ENCODE data around the gene GMFB.

Gene GMFB

GRCh38 chr14:54490445-54491175 lies 1.8 kb upstream of the GMFB start:
- DNase-seq (ENCODE audit: low read depth, low spot score): no peak

- no peak for DNase-seq (ENCODE audit: low read depth, low spot score)
These were observed 1.1 kb upstream of the GMFB start for GRCh38 chr14:54489731-54490444.

DNA sequence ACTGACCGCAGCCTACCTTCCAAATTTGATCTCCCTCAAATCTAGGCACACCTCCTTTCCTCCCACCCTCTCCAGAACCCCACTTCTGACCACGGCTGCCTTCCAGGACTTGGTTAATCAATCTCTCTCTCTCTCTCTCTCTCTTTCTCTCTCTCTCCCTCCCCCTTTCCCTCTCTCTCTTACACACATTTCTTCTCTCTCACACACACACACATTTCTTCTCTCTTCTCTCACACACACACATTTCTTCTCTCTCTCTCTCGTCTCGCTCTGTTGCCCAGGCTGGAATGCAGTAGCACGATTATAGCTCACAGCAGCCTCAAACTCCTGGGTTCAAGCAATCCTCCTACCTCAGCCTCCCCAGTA lies 521 bp upstream of the GMFB start:
- no peak for DNase-seq (ENCODE audit: low read depth, low spot score)

- DNase-seq (ENCODE audit: low read depth, low spot score): no peak
These were observed 498 bp downstream of the GMFB start for GRCh38 chr14:54488318-54488645.

DNA sequence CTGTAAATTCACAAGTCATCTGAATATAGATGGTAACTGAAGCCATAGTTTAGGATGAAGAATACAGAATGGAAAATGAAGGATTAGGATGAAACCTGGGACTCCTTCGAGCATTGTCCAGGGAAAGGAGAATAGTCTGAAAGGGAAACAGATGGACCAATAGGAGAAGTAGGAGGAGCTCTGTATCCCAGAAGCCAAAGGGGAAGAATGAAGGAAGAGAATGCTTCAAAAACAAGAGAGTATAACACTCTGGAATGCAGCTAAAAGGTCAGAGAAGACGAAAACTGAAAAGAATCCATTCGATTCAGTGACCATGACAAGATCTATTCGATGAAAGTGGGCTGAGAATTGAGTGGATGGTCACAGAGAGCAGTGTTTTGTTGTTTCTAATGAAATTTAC lies 1.0 kb downstream of the GMFB start:
- no peak for DNase-seq (ENCODE audit: low read depth, low spot score)

DNA sequence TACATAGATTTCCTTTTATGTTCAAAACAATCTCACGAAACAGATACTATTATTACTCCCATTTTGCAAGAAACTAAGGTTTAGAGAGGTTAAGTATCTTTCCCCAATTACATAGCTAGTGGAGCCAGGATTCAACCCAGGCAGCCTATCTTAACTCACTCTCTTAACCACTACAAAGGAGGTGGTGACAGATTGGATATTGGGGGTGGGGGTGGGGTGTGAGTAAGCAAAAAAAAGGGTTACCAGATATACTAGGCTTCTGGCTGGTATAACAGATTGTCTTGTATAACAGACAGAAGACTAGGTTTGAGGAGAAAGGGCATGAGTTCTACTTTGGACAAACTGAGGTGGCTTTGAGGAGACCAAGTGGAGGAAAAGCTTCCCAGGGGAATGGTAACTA lies 2.1 kb downstream of the GMFB start:
- DNase-seq (ENCODE audit: low read depth, low spot score): no peak

DNA sequence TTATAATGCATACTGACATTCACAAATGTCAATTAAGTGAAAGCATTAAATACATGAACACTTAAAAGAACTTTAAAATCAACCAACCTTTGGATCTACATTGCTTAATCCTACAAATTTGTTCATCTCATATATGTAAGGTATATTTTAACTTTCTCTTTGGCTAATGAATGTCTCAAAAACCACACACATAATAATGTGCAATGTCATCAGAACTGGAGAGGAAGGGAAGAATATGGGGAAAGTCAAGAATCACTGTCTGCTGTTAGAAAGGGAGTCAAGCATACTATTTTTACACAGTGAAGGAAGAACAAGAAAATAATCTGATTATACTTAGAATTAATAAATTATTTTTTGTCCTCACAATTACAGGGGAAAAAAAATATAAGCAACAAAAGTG lies 4.9 kb downstream of the GMFB start:
- DNase-seq (ENCODE audit: low read depth, low spot score): no peak

DNA sequence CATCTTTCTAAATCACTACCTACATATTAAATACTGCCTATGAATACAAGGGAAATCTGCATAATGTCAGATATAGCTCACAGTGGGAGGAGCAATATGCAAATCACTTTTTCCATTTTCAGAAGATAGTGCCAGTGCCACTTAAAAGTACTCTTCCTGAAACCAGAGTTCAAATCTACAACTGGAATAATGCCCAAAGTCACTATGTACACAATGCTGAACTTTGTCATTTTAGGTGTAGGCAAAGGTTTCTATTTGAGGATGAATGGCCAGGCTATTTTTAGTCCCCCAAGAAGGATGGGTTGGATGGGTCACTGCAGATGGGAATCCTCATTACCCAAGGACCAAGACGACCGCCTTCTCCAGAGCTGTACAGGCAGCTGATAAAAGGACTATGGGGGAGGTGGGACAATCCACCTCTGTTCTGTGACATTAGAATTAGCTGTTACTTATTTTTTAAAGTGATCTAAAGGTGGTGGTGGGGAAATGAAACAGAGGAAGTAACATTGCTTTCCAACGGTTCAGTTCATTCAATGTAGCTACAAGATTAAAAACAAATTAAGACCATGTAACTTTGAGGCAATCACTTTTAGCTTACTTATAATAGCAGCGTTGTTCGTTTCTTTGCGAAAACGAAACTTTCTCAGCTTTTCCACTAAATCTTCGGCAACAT lies 5.6 kb downstream of the GMFB start:
- DNase-seq (ENCODE audit: low read depth, low spot score): no peak

- no peak for DNase-seq (ENCODE audit: low read depth, low spot score)
These were observed 7.1 kb downstream of the GMFB start for GRCh38 chr14:54481695-54482094.

DNA sequence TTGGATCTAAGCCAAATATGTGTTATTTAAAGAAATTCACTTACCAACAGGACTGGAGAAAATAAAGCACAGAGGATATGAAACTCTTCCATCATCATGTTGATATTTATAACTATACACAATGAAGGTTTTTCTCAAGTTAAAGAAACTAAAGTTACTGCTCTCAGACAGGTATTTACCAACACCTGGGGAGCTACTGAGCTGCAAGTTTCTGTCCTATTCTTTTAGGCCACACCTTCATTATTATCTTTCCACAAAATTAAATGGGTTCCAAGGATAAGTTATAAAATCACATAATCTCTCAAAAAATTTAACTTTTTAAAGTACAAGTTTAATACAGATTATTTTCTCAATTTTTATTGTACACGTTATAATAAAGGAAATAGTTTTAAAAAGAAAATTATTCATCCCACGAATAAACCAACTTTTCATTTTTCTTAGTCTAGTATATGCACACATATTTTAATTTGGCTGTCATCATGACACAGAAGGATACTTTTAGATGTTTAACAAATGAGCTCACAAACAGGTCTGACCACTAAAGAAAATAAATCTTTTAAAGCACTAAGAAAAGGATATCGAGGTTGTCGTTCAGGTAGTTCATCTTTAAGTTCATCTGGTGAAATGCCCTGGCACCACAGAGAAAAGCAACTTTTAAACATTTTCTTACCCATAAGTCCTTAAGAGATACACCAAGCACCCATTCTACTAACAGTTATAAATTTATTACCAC lies 7.8 kb downstream of the GMFB start:
- DNase-seq (ENCODE audit: low read depth, low spot score): no peak

- no peak for DNase-seq (ENCODE audit: low read depth, low spot score)
These were observed 10.1 kb downstream of the GMFB start for GRCh38 chr14:54478636-54479215.

DNA sequence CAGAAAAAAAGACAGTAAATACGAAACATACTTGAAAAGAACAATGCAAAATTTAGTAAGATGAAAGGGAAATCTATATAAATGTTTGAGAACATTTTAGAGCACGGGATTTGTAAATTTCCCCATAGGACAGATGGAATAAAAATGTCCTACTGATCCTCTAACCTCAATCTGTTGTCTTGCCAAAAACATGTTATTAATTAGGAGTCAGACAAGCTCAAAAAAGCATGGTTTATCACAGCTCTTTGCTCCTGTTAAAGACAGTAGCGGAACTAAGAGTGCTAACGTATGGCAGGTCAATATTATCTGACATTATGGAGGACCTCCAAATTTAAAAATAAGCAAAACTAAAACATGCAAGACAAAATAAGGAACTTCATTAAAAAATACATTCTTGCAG lies 12.9 kb downstream of the GMFB start:
- no peak for DNase-seq (ENCODE audit: low read depth, low spot score)

- DNase-seq (ENCODE audit: low read depth, low spot score): no peak
These were observed 13.4 kb downstream of the GMFB start for GRCh38 chr14:54475187-54475899.

DNA sequence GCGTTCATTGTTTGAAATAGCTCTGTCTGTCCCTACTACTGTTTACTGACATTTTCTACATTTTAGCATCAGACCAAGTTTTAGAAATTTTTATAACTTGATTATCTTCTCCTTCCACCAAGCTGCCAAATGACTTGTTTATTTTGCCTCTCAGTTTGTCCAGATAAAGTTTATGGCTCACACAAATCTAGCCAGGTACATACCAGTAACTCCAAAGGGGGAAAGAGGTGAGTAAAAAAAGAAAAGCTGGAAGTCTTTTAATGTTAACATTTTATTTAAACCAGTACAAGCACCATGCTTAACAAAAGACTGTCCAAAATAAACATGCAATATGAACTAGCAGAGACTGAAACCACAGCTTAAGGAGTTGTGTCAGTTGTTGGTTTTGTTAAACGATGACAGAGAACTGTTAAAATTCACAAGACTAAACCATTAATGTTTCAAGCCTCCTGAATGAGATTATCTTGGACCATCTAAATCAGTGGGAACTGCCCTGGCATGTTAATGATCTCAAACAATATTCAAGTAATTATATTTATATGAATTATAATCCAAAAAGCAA lies 14.5 kb downstream of the GMFB start:
- no peak for DNase-seq (ENCODE audit: low read depth, low spot score)

GRCh38 chr14:54472315-54472714 lies 16.5 kb downstream of the GMFB start:
- DNase-seq (ENCODE audit: low read depth, low spot score): no peak

DNA sequence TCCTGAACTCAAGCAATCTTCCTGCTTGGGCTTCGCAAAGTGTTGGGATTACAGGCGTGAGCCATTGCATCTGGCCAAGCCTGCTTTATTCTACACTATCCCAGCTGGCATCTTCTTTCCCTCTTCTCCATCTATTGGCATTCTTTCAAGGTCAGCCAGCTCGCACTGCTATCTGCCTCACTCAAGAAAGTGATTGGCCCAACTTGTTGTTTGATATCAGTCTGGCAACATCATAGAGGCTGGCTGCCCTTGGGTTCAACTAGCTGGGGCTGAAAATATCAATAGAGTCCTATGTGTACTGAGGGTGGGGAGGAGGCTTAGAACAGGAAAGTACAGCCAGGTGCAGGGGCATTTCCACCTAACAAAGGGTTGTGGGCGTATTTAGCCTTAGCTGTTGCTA lies 17.1 kb downstream of the GMFB start:
- DNase-seq (ENCODE audit: low read depth, low spot score): no peak

DNA sequence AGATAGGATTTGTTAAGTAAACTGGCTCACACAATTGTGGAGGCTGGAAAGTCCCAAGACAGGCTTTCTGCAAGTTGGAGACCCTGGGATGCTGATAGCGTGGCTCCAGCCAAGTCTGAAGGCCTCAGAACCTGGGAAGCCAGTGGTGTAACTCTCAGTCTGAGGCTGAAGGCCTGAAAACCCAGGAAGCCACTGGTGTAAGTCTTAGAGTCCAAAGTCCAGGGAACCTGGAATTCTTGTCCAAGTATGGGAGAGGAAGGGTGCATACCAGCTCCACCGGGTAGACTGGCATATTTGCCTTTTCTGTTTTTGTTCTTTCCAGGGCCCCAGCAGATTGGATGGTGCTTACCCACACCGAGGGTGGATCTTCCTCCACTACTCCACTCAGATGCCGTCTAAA lies 18.1 kb downstream of the GMFB start:
- no peak for DNase-seq (ENCODE audit: low read depth, low spot score)

DNA sequence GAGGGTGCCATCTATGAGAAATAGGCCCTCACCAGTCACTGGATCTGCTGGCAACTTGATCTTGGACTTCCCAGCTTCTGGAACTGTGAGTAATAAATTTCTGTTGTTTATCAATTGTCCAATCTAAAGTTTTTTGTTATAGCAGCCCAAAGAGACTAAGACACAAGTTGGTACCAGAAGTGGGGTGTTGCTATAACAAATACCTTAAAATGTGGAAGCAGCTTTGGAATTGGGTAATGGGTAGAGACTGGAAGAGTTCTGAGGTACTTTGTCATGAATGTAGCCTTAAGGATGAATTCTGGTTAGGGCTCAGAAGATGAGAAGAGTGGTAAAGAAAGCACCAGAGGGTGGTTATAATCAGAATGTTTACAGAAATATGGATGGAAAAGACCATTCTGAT lies 21.5 kb downstream of the GMFB start:
- no peak for DNase-seq (ENCODE audit: low read depth, low spot score)

- DNase-seq (ENCODE audit: low read depth, low spot score): no peak
These were observed 23.1 kb downstream of the GMFB start for GRCh38 chr14:54465654-54466053.

DNA sequence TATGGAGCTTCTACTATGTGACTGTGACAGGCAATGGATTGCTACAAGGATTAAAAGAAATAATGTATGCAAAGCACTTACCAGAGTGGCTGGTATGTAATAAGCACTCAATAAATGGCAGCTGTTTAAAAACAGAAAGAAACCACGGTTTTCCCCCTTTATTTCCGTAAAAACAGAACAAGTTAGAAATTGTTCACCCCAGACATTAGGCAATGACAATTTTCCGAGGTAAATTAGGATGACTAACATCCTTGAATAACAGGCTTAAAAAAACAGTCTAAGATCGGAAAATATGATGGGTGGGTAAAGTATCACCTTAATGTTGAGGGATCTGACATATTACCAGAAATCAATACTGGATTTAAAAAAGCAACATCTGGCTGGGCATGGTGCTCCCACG lies 26.7 kb downstream of the GMFB start:
- DNase-seq (ENCODE audit: low read depth, low spot score): no peak

- no peak for DNase-seq (ENCODE audit: low read depth, low spot score)
These were observed 29.7 kb downstream of the GMFB start for GRCh38 chr14:54459106-54459505.
